Left renal pelvis (tissue), 4 donors: ENCODE data around the gene REPIN1. TPM values are rescaled to one million over a fixed set of nuclear protein-coding genes. Genes with fewer than 3 reads are reported as not detected.
"Not testable (repeated sequence)": the region's sequence is repeated elsewhere in the genome, so short reads cannot be mapped to it uniquely, and the experiment has no call there.

Source experiments
- DNase-seq, 4 donors: peaks; one replicate each; pipeline ENCODE4 v3.0.0-alpha.2; 2013; ENCODE audit warnings: low read depth in 4 of 4, low spot score in 3 of 4
- polyA plus RNA-seq, 4 donors: library from polyadenylated mRNA; unstranded; fragments of 120-200 nt; gene quantifications; one replicate each; pipeline ENCODE4 v1.2.1, GENCODE V29; 2013; ENCODE audit not compliant: insufficient read length in 4 of 4

REPIN1 gene
- polyA plus RNA-seq, 4 donors, result 51.4 to 112 (median 83.8) TPM

DNA sequence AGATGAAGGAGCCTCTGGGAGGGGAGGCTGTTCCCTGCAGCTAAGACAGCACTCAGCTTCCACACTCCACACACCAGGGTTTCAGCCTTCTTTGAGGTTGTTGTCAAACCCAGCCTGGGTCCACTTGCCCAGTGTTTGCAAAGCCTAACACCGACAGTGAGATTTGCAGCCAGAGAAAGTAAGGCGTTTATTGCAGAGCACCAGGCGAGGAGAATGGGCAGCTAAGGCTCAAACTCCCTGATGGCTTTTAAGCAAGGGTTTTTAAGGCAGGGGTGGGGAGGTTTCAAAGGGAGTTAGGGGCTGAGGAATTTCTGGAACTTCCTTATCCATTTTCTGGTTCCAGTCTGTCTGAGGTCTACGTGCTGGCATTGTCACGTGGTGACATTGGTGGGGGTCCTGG, 5.8 kb downstream of the REPIN1 start:
- DNase-seq, result no peak

DNA sequence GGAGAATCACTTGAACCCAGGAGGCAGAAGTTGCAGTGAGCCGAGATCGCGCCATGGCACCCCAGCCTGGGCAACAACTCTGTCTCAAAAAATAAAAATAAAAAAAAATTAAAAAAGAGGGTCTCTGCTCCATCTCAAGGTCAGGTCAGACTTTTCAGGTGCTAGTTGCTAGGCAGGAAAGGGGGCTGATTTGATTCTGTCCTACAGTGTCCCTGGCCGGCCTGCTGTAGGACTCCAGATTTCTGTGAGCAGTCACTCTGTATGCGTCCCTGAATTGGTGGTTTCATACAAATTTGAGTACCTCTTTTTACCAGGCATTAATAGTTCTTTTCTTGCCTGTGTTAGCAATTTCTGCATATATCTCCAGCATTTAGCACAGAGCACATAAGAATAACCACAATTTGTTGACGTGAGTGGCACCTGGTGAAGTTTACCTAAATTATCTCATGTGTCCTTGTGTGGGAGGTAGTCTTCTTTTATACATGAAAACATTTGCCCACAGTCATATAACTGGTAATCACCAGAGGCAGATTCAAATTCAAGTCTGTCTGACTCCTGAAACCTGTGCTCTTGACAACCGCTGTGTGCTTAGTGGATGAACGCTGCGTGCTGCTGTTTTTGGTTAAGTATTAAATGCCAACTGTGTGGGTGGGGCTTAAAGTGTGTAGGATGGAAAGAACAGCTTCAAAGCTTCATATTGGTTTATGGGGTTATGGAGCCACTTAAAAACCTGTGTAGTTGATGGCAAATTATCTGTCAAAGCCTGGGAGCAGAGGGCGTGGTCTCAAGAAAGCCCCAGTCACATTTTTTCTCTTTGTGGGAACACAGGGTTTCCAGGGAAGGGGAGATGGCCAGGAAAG, 7.3 kb downstream of the REPIN1 start:
- no peak for DNase-seq

- no peak for DNase-seq
Observed at GRCh38 chr7:150376560-150376959, 7.9 kb downstream of the REPIN1 start.

GRCh38 chr7:150377196-150377595, 8.6 kb downstream of the REPIN1 start:
- DNase-seq, result no peak

DNA sequence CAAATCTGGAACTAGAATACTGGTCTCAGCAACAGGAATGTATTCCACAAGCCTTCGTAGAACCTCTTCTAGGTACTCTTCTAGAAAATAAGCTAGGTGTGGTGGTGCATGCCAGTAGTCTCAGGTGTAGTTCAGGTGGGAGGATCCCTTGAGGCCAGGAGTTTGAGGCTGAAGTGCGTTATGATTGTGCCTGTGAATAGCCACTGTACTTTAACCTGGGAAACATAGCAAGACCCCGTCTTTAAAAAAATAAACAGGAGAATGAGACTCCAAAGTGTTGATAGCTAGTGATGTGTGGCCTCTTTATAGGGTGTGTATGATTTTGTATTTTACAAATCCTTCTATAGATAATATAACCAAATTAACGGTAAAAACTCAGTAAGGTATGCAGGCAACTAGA, 9.0 kb downstream of the REPIN1 start:
- no peak for DNase-seq

- DNase-seq, result no peak
Observed at GRCh38 chr7:150378115-150378852, 9.7 kb downstream of the REPIN1 start.

DNA sequence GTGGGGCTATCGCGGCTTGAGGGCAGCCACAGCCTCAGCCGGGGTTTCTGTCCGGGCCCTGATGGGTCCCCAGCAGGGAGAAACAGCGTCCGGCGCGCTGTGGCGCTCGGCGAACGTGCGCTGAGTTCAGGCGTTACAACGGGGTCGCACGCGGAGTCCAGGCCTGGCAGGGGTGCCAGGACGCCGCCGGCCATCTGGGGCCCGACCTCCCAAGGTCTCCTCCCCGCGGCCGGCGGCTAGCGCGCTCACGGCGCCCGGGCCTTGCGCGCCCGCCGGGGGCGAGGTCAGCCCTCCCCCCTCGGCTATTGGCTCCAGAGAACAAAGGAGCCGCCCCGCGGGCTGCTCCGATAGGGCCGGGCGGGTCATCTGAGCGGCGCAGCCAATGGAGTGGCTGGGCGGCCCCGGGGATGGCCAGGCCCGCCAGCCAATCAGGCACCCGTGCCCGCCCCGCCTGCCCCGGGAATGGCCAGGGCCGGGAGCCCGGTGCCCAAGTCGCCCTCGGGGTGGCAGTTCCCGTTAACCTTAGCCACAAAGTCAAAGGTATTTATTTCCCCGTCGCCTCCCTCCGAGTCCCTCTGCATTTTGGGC, 10.3 kb downstream of the REPIN1 start, which contains the start of gene ZNF775:
Gene ZNF775 (plus strand): TSS at position 478 of the 588 bp plus-strand sequence. CDS start 9,141 bp downstream, outside the sequence.
- peak in 3 of 4 donors; percentile 87 to 93 (median 92) for DNase-seq

- no peak for DNase-seq
Observed at GRCh38 chr7:150379441-150380379, 11.1 kb downstream of the REPIN1 start.

- no peak for DNase-seq
Observed at GRCh38 chr7:150380463-150380862, 11.8 kb downstream of the REPIN1 start.

DNA sequence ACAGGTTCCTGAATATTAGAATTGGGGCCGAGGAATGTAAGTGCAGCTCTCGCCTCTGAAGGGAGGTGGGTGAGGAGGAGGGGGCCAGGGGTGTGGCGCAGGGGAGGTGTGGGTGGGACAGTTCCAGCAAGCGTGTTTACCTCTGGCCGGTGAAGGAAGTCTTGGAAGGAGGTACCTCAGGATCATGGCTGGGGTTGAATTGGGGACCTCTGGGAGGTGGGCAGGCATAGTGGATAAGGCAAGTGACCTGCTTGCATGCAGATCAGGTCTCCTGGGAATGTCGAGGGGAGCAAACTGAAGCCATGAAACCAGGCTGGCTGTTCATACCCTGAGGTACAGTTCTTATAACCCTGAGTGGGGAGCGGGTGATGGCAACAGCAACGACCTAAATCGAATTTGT, 12.5 kb downstream of the REPIN1 start:
- DNase-seq, result no peak

GRCh38 chr7:150381785-150382122, 13.1 kb downstream of the REPIN1 start:
- no peak for DNase-seq

- no peak for DNase-seq
Observed at GRCh38 chr7:150382123-150382843, 13.7 kb downstream of the REPIN1 start.

- DNase-seq, result no peak
Observed at GRCh38 chr7:150382844-150383225, 14.2 kb downstream of the REPIN1 start.

DNA sequence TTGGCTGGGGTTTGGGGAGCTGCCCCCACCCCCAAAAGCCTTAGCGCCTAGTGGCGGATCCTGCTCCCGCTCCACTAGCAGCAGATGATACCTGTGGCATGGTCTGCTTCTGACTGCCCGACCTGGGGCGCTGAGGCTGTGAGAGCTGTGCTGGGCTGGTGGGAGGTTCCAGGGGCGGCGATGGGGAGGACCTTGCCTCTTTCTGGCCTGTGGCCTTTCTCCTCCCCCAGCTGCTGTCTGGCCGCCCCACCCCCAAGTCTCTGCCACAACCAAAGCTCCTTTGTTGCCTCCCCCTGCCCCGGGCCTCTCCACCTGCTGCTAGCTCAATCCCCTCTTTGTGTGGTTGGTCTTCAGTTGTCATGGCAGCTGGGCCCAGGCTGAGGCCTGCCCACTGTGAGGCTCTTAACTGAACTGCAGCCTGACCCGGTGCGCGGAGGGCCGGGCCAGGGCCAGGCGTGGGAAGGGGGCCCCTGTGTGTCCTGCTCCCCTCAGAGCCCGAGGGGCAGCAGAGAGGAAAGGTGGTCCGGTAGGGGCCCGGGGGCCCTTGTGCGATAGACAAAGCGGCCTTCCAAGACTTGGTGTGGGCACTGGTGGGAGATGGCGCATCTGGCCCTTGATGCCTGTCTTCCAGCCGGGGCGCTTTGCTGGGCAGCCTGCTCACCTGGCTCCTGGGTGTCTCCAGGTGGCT, 15.2 kb downstream of the REPIN1 start:
- no peak for DNase-seq

DNA sequence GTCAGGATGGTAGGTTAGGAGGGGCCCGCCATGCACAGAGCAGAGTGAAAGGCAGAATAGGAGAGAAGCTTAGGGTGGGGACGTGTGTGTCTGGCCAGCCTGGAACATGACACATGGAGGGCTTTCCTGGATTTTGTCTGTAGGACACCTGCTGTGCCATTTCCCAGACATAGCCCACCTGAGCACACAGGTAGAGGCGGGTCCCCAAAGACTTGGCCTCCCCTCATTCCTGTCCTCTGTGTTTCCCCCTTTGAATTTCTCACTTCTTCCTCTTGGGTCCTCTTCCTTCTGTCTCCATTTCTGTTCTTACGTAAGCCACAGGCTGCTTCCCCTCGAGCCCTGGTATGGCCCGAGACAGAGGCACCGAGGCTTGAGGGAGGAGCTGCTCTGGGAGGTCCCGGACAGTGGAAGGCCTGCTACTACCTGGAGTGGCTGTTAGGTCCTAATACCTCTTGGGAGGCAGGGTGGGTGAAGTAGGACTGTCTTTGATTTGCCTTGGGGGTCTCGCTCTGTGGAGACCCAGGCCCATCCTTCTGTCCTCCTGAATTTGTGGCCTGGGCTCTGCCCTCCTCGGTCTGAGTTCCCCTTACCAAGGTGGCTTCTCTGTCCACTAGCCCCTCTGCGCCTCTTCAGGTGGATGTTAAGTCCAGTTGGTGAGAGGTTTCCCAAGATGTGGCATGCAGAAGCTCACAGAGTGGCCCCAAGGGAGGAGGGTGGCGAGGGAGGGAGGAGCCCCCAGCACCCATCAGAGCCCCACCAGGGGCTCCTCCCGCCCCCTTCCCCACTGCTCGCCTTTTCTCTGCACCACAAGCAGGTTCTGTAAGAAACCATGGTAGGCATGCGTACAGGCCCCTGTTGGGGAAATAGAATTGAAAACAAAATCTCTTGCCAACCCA, 16.0 kb downstream of the REPIN1 start:
- DNase-seq, result no peak

GRCh38 chr7:150385302-150385723, 16.7 kb downstream of the REPIN1 start:
- DNase-seq, result no peak

DNA sequence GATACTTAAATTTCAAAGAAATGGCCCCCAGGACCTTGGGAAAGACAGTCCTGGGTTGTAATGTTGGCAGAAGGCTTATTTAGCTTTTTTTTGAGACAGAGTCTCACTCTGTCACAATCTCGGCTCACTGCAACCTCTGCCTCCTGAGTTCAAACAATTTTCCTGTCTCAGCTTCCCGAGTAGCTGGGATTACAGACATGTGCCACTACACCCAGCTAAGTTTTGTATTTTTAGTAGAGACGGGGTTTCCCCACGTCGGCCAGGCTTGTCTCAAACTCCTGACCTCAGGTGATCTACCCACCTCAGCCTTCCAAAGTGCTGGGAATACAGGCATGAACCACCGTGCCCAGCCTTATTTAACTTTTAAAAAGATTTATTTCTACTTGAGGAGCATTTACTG, 17.3 kb downstream of the REPIN1 start:
- not testable (repeated sequence) for DNase-seq

DNA sequence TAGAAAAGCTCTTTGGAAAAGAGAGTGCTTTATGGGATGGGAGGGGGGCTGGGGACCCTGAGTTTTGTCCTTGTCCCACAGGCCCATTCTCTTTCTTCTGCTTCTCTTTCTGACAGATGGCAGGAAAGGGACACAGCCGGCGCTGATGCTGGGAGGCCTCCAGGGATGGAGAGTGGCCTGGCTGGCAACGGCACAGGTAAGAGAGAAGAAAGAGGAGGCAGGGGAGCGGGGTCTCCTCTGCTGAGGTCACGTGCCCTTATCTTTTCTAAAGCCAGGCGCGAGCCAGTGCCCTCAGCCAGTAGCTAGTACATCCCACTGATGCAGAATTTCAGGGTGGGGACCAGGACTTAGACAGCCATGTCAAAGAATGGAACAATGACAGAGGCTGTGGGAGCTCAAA, 19.7 kb downstream of the REPIN1 start:
- no peak for DNase-seq
